Endothelial cell of umbilical vein (primary cell): ENCODE measurements around the gene RGL4. TPM values are rescaled to one million over a fixed set of nuclear protein-coding genes. Genes with fewer than 3 reads are reported as not detected.

Source experiments
- BruUV-seq: library from RNA; stranded (reverse); fragments of 400-500 nt; replicated peaks from 2 replicates; lab custom pipeline; 2021; lab: Mats Ljungman, UMichigan
- CTCF ChIA-PET: fragments of 300-600, 350-600 bp; sonication (Branson Sonifier 250); formaldehyde crosslinking; loops from one replicate; lab custom pipeline; 2021; ENCODE audit warnings: antibody characterized with exemption, inconsistent platforms; lab: Charles Lee
- POLR2A ChIA-PET: fragments of 300-600, 350-600 bp; sonication (Branson Sonifier 250); formaldehyde crosslinking; loops from one replicate; lab custom pipeline; 2021; ENCODE audit warnings: antibody characterized with exemption, inconsistent platforms; lab: Charles Lee
- DNase-seq: peaks from one replicate; pipeline ENCODE4 v3.0.0-alpha.2; 2011; ENCODE audit warnings: low read depth, low spot score
- FAIRE-seq: peaks from 2 replicates; lab custom pipeline; 2011; peaks lifted over from hg19 to GRCh38; lab: Jason Lieb, UNC
- H2AFZ ChIP-seq: 2 replicates; pipeline ENCODE4 v1.6.0; 2012; ENCODE audit warnings: low read depth, low read length, control low read depth, inconsistent platforms
- H3K27ac ChIP-seq: 2 replicates; pipeline ENCODE4 v1.5.1; 2011; ENCODE audit warnings: low read depth, mild to moderate bottlenecking, control low read depth, low read length, moderate library complexity; ENCODE audit not compliant: insufficient read depth
- H3K27me3 ChIP-seq, 2 experiments: 2 replicates each; pipeline versions ENCODE4 v1.6.0 to v1.6.1; 2011; ENCODE audit warnings: low read length in 2 of 2, mixed read lengths in 1 of 2; ENCODE audit not compliant: control insufficient read depth in 2 of 2, insufficient read depth in 2 of 2
- H3K36me3 ChIP-seq, 2 experiments: 2 replicates in 1 of 2; 3 replicates in 1 of 2; pipeline ENCODE4 v1.5.1; 2011; ENCODE audit warnings: low read length in 2 of 2, mild to moderate bottlenecking in 1 of 2, moderate library complexity in 1 of 2; ENCODE audit not compliant: control insufficient read depth in 2 of 2, insufficient read depth in 2 of 2; ENCODE audit errors: extremely low read depth in 1 of 2
- H3K4me1 ChIP-seq: 3 replicates; pipeline ENCODE4 v1.5.1; 2011; ENCODE audit warnings: mild to moderate bottlenecking, low read length; ENCODE audit not compliant: control insufficient read depth, insufficient read depth; ENCODE audit errors: extremely low read depth
- H3K4me2 ChIP-seq: 2 replicates; pipeline ENCODE4 v1.6.1; 2011; ENCODE audit warnings: low read length, control low read depth, mixed read lengths; ENCODE audit not compliant: insufficient read depth
- H3K4me3 ChIP-seq, 3 experiments: fragments of 200-600 bp in 1 of 3; sonication (generic), shearing (Covaris generic) in 1 of 3; replicated peaks in 1 of 3; 2 replicates each; pipeline ENCODE4 v1.5.1; 2011 to 2016; ENCODE audit warnings: control low read depth in 3 of 3, low read length in 3 of 3, mild to moderate bottlenecking in 2 of 3, inconsistent platforms in 1 of 3, low read depth in 1 of 3, moderate library complexity in 1 of 3; ENCODE audit not compliant: insufficient read depth in 1 of 3
- H3K79me2 ChIP-seq: 2 replicates; pipeline ENCODE4 v1.6.0; 2012; ENCODE audit warnings: low read length, inconsistent platforms; ENCODE audit not compliant: control insufficient read depth, insufficient read depth
- H3K9ac ChIP-seq: replicated peaks from 2 replicates; pipeline ENCODE3; 2011; ENCODE audit warnings: low read length, control low read depth; ENCODE audit not compliant: insufficient read depth; ENCODE audit errors: extremely low read depth
- H3K9me1 ChIP-seq: replicated peaks from 3 replicates; pipeline ENCODE4 v1.6.0; 2011; ENCODE audit warnings: mild to moderate bottlenecking, low read length; ENCODE audit not compliant: control insufficient read depth, insufficient read depth; ENCODE audit errors: extremely low read depth
- H3K9me3 ChIP-seq: replicated peaks from 2 replicates; pipeline ENCODE4 v1.5.1; 2012; ENCODE audit warnings: low read length, inconsistent platforms; ENCODE audit not compliant: control insufficient read depth, insufficient read depth
- H4K20me1 ChIP-seq: replicated peaks from 2 replicates; pipeline ENCODE3; 2011; ENCODE audit warnings: mild to moderate bottlenecking, low read length; ENCODE audit not compliant: control insufficient read depth, insufficient read depth; ENCODE audit errors: extremely low read depth
- CTCF ChIP-seq, 2 donors: IDR thresholded peaks; 1 replicate in 1 of 2; 2 replicates in 1 of 2; pipeline ENCODE4 v1.5.1; 2011; ENCODE audit warnings: low read length in 2 of 2, mild to moderate bottlenecking in 2 of 2, moderate library complexity in 2 of 2, control low read depth in 1 of 2, inconsistent platforms in 1 of 2, low read depth in 1 of 2; ENCODE audit not compliant: insufficient read depth in 1 of 2; ENCODE audit errors: extremely low read depth in 1 of 2
- EZH2 ChIP-seq: IDR thresholded peaks from 2 replicates; pipeline ENCODE4 v1.6.1; 2012; ENCODE audit warnings: borderline replicate concordance, low read depth, mild to moderate bottlenecking, moderate library complexity, low read length, inconsistent platforms; ENCODE audit not compliant: severe bottlenecking
- FOS ChIP-seq: IDR thresholded peaks from 2 replicates; pipeline ENCODE4 v1.6.1; 2011; ENCODE audit warnings: mild to moderate bottlenecking, low read length, moderate library complexity, borderline replicate concordance; ENCODE audit not compliant: insufficient read depth
- GATA2 ChIP-seq: IDR thresholded peaks from 2 replicates; pipeline ENCODE4 v1.7.0; 2011; ENCODE audit warnings: low read depth, mild to moderate bottlenecking, moderate library complexity, mixed read lengths, low read length; ENCODE audit not compliant: insufficient read length, insufficient read depth
- JUN ChIP-seq: IDR thresholded peaks from 2 replicates; pipeline ENCODE4 v1.6.1; 2011; ENCODE audit warnings: borderline replicate concordance, low read depth; ENCODE audit not compliant: insufficient read length, insufficient read depth
- MAX ChIP-seq: IDR thresholded peaks from 2 replicates; pipeline ENCODE4 v1.6.1; 2011; ENCODE audit not compliant: insufficient read depth, insufficient read length
- MYC ChIP-seq: IDR thresholded peaks from one replicate; pipeline ENCODE4 v1.6.1; 2011; ENCODE audit warnings: mild to moderate bottlenecking, low read depth, low read length
- POLR2A ChIP-seq: IDR thresholded peaks from 2 replicates; pipeline ENCODE4 v1.6.1; 2012; ENCODE audit warnings: low read depth, mild to moderate bottlenecking, control low read depth, low read length
- POLR2AphosphoS5 ChIP-seq: IDR thresholded peaks from 2 replicates; pipeline ENCODE4 v1.6.1; 2012; ENCODE audit warnings: low read depth, mild to moderate bottlenecking, control low read depth, low read length, moderate library complexity; ENCODE audit not compliant: insufficient read depth
- dilution Hi-C: fragments of 300-500 bp; cut with MboI; formaldehyde crosslinking; loops from one replicate; pipeline ENCODE4 v1.15.0; 2019; ENCODE audit warnings: low sequenced_read_pairs; ENCODE audit not compliant: extremely low pct_ligation_motif_present
- intact Hi-C: fragments of 100-400 bp; cut with micrococcal nuclease; formaldehyde crosslinking; loops from one replicate; pipeline ENCODE4 v1.10.0; 2022
- polyA plus RNA-seq, 4 experiments: library from polyadenylated mRNA; depleted of rRNA in 3 of 4; stranded (reverse) in 3 of 4; unstranded in 1 of 4; fragments of >200 nt; gene quantifications; 2 replicates each; pipeline versions ENCODE4 v1.2.1 to v1.2.3, GENCODE V29; 2011 to 2012; ENCODE audit warnings: missing spikeins in 1 of 4
- total RNA-seq: library from RNA; stranded (reverse); gene quantifications from 2 replicates; pipeline ENCODE4 v1.2.3, GENCODE V29; 2021

RGL4 gene
- total and polyA plus RNA-seq, 2 donors (not counting 3 experiments of a cell fraction or from before 2014, with no cell fraction given) = not detected

GRCh38 chr22:23743303-23743705, 52.5 kb downstream of the RGL4 start:
- H2AFZ ChIP-seq = no peak overlapping the region
- H3K36me3 ChIP-seq = peaks cover 5 to 23% of the 10 kb centered on the region in 2 experiments
- no peaks in the 10 kb centered on the region for H3K9me3 ChIP-seq
- TF ChIP-seq JUN = no peak
- TF ChIP-seq GATA2 = no peak
- TF ChIP-seq CTCF (IDR thresholded peaks at IDR 0.05; ENCODE audit: extremely low read depth in 1 of 2, insufficient read depth in 1 of 2, low read depth in 1 of 2, low read length in 2 of 2) = no peak
- TF ChIP-seq MAX = no peak
- no peak for TF ChIP-seq FOS
- TF ChIP-seq POLR2AphosphoS5 = no peak
- no peak for TF ChIP-seq POLR2A
- no peak for TF ChIP-seq MYC
- TF ChIP-seq EZH2 = no peak
- FAIRE-seq (no peak), DNase-seq (no peak)
- no TSS peak for BruUV-seq
- no peak overlapping the region for H3K9ac ChIP-seq
- intact Hi-C loops = no loop called here
- H3K4me3 ChIP-seq = no peak overlapping the region
- no peaks in the 10 kb centered on the region for H3K79me2 ChIP-seq
- no peaks in the 10 kb centered on the region for H3K4me1 ChIP-seq
- no peaks in the 10 kb centered on the region for H3K9me1 ChIP-seq
- no peak overlapping the region for H3K4me2 ChIP-seq
- POLR2A ChIA-PET = no interaction called here
- no peaks in the 10 kb centered on the region for H3K27me3 ChIP-seq
- dilution Hi-C loops = no loop called here
- H3K27ac ChIP-seq = no peak overlapping the region
- CTCF ChIA-PET = interaction anchor here (2.0 kb wide), 1 partner anchor 106 kb away, joined by 5 read pairs; no protein-coding TSS in a partner anchor
- H4K20me1 ChIP-seq = no peaks in the 10 kb centered on the region
